GM12878 (cell line): Measurements from ENCODE around the gene CDKL1. TPM values are rescaled to one million over a fixed set of nuclear protein-coding genes. Genes with fewer than 3 reads are reported as not detected.
A peak's percentile ranks its signal among the peaks of the same experiment; 100 is the strongest.

ENCODE experiments used
- ATAC-seq: fragments of 200-7000 bp; cut with Tn5 transposase; 3 replicates; pipeline ENCODE4 v1.9.1; 2020; ENCODE audit warnings: mild to moderate bottlenecking, moderate library complexity
- BruUV-seq: library from RNA; stranded (reverse); fragments of 400-500 nt; replicated peaks from 2 replicates; lab custom pipeline; 2021; lab: Mats Ljungman, UMichigan
- CTCF ChIA-PET: fragments of 300-600 bp; sonication (Branson Sonifier 250); formaldehyde crosslinking; extraction: SDS; loops from one replicate; lab custom pipeline; 2021; ENCODE audit warnings: inconsistent platforms; lab: Yijun Ruan, JAX
- POLR2A ChIA-PET: fragments of 350-600 bp; formaldehyde crosslinking; extraction: SDS; loops from one replicate; lab custom pipeline; 2021; ENCODE audit warnings: inconsistent platforms; lab: Charles Lee
- RAD21 ChIA-PET: fragments of 300-600 bp; sonication (Branson Sonifier 250); formaldehyde crosslinking; loops from one replicate; lab custom pipeline; 2023; ENCODE audit warnings: antibody characterized with exemption; ENCODE audit not compliant: unreplicated experiment; lab: Charles Lee
- SMC1A ChIA-PET: fragments of 300-600 bp; sonication (Branson Sonifier 250); formaldehyde crosslinking; loops from one replicate; lab custom pipeline; 2023; ENCODE audit not compliant: unreplicated experiment, uncharacterized antibody; lab: Charles Lee
- DNase-seq: peaks from one replicate; pipeline ENCODE4 v3.0.0-alpha.2; 2011; ENCODE audit warnings: low read depth, low spot score
- FAIRE-seq: peaks from 3 replicates; lab custom pipeline; 2011; peaks lifted over from hg19 to GRCh38; lab: Jason Lieb, UNC
- H2AFZ ChIP-seq: 2 replicates; pipeline ENCODE4 v1.6.0; 2011; ENCODE audit warnings: low read depth, low read length, control low read depth; ENCODE audit not compliant: control insufficient read depth
- H3K27ac ChIP-seq: 2 replicates; pipeline ENCODE4 v1.5.1; 2011; ENCODE audit warnings: control low read depth; ENCODE audit not compliant: control insufficient read depth, insufficient read depth
- H3K27me3 ChIP-seq, 2 experiments: replicated peaks in 1 of 2; 2 replicates each; pipeline versions ENCODE4 v1.6.0 to v1.6.1; 2011; ENCODE audit warnings: low read length in 1 of 2; ENCODE audit not compliant: control insufficient read depth in 2 of 2, insufficient read depth in 2 of 2
- H3K36me3 ChIP-seq, 2 experiments: 2 replicates each; pipeline ENCODE4 v1.5.1; 2011; ENCODE audit warnings: low read length in 1 of 2; ENCODE audit not compliant: control insufficient read depth in 2 of 2, insufficient read depth in 2 of 2
- H3K4me1 ChIP-seq: 2 replicates; pipeline ENCODE4 v1.6.1; 2011; ENCODE audit warnings: mild to moderate bottlenecking, low read length, moderate library complexity, mixed read lengths; ENCODE audit not compliant: control insufficient read depth, insufficient read depth
- H3K4me2 ChIP-seq: 2 replicates; pipeline ENCODE4 v1.6.0; 2011; ENCODE audit warnings: control low read depth; ENCODE audit not compliant: control insufficient read depth, insufficient read depth
- H3K4me3 ChIP-seq: fragments of 200-600 bp; sonication (generic); 2 replicates; pipeline ENCODE4 v1.5.1; 2016
- H3K79me2 ChIP-seq: 2 replicates; pipeline ENCODE4 v1.6.0; 2011; ENCODE audit warnings: low read length; ENCODE audit not compliant: control insufficient read depth, insufficient read depth
- H3K9ac ChIP-seq: 2 replicates; pipeline ENCODE4 v1.8.0; 2011; ENCODE audit warnings: low read length, control low read depth, mixed read lengths; ENCODE audit not compliant: control insufficient read depth, insufficient read depth
- H3K9me3 ChIP-seq: replicated peaks from 3 replicates; pipeline ENCODE4 v1.5.1; 2011; ENCODE audit warnings: mild to moderate bottlenecking, low read length; ENCODE audit not compliant: control insufficient read depth, insufficient read depth
- H4K20me1 ChIP-seq: 2 replicates; pipeline ENCODE4 v1.6.0; 2011; ENCODE audit not compliant: control insufficient read depth, insufficient read depth
- KDM1A ChIP-seq: fragments of 200-600 bp; sonication (generic); IDR thresholded peaks from 2 replicates; pipeline ENCODE4 v1.6.1; 2016; ENCODE audit warnings: borderline replicate concordance
- RAD21 ChIP-seq: IDR thresholded peaks from 2 replicates; pipeline ENCODE4 v1.6.1; 2011; ENCODE audit warnings: mild to moderate bottlenecking, low read depth, low read length, moderate library complexity; ENCODE audit not compliant: insufficient read depth
- RBBP5 ChIP-seq: fragments of 200-600 bp; sonication (generic); conservative IDR thresholded peaks from 2 replicates; pipeline ENCODE4 v1.6.1; 2016
- TCF3 ChIP-seq: IDR thresholded peaks from 2 replicates; pipeline ENCODE4 v1.6.1; 2012; ENCODE audit warnings: low read depth, mild to moderate bottlenecking, low read length, borderline replicate concordance; ENCODE audit not compliant: insufficient read depth
- ZNF384 ChIP-seq: IDR thresholded peaks from 2 replicates; pipeline ENCODE4 v1.6.1; 2012; ENCODE audit warnings: low read depth, mild to moderate bottlenecking, low read length, improper control_type of control experiment, borderline replicate concordance
- WGBS: methylation state at CpG from one replicate; pipeline ENCODE4 v1.1.6; 2016; ENCODE audit warnings: low lambda C conversion rate; ENCODE audit not compliant: insufficient replicate concordance, insufficient coverage; ENCODE audit errors: missing lambda C conversion rate; 5-methylcytosine and 5-hydroxymethylcytosine counted together
- in situ Hi-C: fragments of 300-500 bp; cut with MboI; formaldehyde crosslinking; loops from 9 replicates; pipeline ENCODE4 v1.14.3; 2018; ENCODE audit warnings: mixed read lengths
- intact Hi-C: fragments of 100-400 bp; cut with micrococcal nuclease; formaldehyde crosslinking; loops from one replicate; pipeline ENCODE4 v1.14.2; 2022; ENCODE audit not compliant: unreplicated experiment
- polyA plus RNA-seq, 11 experiments: library from polyadenylated mRNA; depleted of rRNA in 4 of 11; unstranded in 6 of 11; stranded (reverse) in 5 of 11; fragments of >200 nt; fragmentation: Nextera tagmentation in 4 of 11; fragmentation: Illumina TruSeq in 1 of 11; extraction: Ambion mirVana in 4 of 11; extraction: Trizol in 1 of 11; gene quantifications; 1 replicate in 1 of 11; 2 replicates in 10 of 11; pipeline versions ENCODE4 v1.2.1 to v1.2.3, GENCODE V29; 2011 to 2016; ENCODE audit warnings: inconsistent platforms in 2 of 11, missing spikeins in 2 of 11, low read depth in 1 of 11
- total RNA-seq, 4 experiments: library from RNA; depleted of rRNA in 3 of 4; stranded (reverse); fragments of >200 nt in 3 of 4; fragmentation: Illumina TruSeq in 1 of 4; extraction: Trizol in 1 of 4; gene quantifications; 2 replicates each; pipeline versions ENCODE4 v1.2.1 to v1.2.3, GENCODE V29; 2013 to 2021

Gene CDKL1
- total and polyA plus RNA-seq, 10 of the 15 experiments (the other 5 are each of a cell fraction or from before 2014, with no cell fraction given) = 9.0 to 19.0 (median 11.1) TPM

DNA sequence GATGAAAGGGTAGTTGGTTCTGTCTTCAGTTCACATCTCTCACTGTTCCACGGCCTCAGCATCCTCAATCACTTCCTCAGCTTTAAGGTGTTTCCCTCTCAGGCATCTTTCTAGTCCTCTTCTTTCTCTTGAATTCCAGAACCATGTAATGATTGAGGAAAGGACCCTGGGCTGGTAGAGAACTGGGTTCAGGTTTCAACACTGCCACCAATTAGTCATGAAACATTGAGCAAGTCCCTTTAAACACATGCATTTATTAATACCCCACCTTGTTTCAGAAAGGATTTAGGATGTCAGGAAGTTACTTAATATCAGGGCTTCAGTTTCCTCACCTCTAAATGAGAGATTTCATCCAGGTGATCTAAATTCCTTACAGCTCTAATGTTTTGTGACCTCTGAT lies 77.4 kb downstream of the CDKL1 start (continued):
- no peak for TF ChIP-seq ZNF384

DNA sequence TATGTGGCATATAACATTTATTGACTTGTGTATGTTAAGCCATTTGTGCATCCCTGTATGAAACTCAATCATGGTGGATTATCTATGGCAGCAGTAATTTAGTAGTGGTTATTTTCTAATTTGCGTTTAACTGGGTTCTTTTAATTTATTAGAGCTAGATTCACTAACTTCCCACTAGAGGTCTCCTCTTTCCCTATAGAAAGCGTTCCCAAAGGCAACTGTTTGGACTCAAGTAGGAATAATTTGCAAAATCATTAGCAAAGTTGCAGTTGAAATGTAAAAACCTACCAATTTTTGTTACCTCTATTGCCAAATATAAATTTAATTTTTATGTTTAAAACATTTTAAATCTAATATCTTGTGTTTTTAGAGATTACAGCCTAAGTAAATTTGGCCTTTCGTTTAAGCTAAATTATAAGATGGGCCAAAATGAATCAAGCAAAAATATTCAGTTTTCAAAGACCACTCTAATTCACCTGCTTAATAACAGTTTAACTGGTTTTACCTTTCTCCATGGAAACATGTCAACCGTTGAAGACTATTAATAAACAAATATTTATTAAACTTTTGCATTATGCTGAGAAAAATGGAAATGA lies 78.6 kb downstream of the CDKL1 start:
- no peaks in the 10 kb centered on the region; a peak in 1 of 4 replicates for H3K36me3 ChIP-seq
- no peak overlapping the region for H3K9ac ChIP-seq
- no peak overlapping the region for H2AFZ ChIP-seq
- 78% methylated on average over 4 of the region's 4 CpGs for WGBS
- ChIA-PET SMC1A (no interaction called here), CTCF (interaction anchor here (0.7 to 1.6 kb wide), 2 partner anchors 10 to 211 kb away, joined by 3 to 4 read pairs; no protein-coding TSS in a partner anchor), RAD21 (interaction anchor here (1.0 kb wide), 1 partner anchor 206 kb away, joined by 3 read pairs; no protein-coding TSS in a partner anchor), POLR2A (no interaction called here)
- no peaks in the 10 kb centered on the region; the same call in 1 of the 2 replicates for H4K20me1 ChIP-seq
- H3K4me2 ChIP-seq = no peak overlapping the region
- no peak for TF ChIP-seq KDM1A
- TF ChIP-seq RAD21 = peak; percentile 19; the same call in 1 of the 2 replicates
- no peak for TF ChIP-seq TCF3
- no peak for TF ChIP-seq RBBP5
- peaks cover 6% of the 10 kb centered on the region; the same call in 1 of the 3 replicates for H3K9me3 ChIP-seq
- no peak for DNase-seq
- H3K79me2 ChIP-seq = peaks cover 13% of the 10 kb centered on the region
- in situ Hi-C loops = no loop called here
- FAIRE-seq = no peak
- intact Hi-C loops = loop anchor here (10.0 kb wide), 1 partner anchor 507 kb away; no protein-coding TSS in a partner anchor
- no peaks in the 10 kb centered on the region for H3K27me3 ChIP-seq
- no peak overlapping the region for H3K27ac ChIP-seq
- no peak overlapping the region for H3K4me3 ChIP-seq
- peaks cover 30% of the 10 kb centered on the region for H3K4me1 ChIP-seq
- ATAC-seq = no peak
- BruUV-seq = no TSS peak
